HT-29 (cell line): ENCODE data around the gene UCP3. TPM values are rescaled to one million over a fixed set of nuclear protein-coding genes. Genes with fewer than 3 reads are reported as not detected.

Source experiments
- DNase-seq: peaks from one replicate; pipeline ENCODE4 v3.0.0-alpha.2; 2015; ENCODE audit warnings: low spot score
- total RNA-seq: library from RNA; depleted of rRNA; stranded (reverse); fragments of >200 nt; shearing (Covaris generic); gene quantifications from 2 replicates; pipeline ENCODE4 v1.2.3, GENCODE V29; 2014

UCP3 gene
- total RNA-seq, 1 experiment from 2014 or later: 0.64 TPM

- DNase-seq: peak; percentile 96
Observed at GRCh38 chr11:74018331-74019005, 9.6 kb upstream of the UCP3 start.

GRCh38 chr11:74017631-74018030 is 8.7 kb upstream of the UCP3 start:
- DNase-seq: no peak

GRCh38 chr11:74015919-74016684 is 7.2 kb upstream of the UCP3 start:
- no peak for DNase-seq

GRCh38 chr11:74014880-74015279 is 6.0 kb upstream of the UCP3 start:
- no peak for DNase-seq

- no peak for DNase-seq
Observed at GRCh38 chr11:74013141-74013540, 4.3 kb upstream of the UCP3 start.

- no peak for DNase-seq
Observed at GRCh38 chr11:74012074-74012809, 3.4 kb upstream of the UCP3 start.

GRCh38 chr11:74011360-74012073 is 2.6 kb upstream of the UCP3 start:
- no peak for DNase-seq

GRCh38 chr11:74010306-74011300 is 1.7 kb upstream of the UCP3 start:
- no peak for DNase-seq

- DNase-seq: no peak
Observed at GRCh38 chr11:74009675-74010305, 905 bp upstream of the UCP3 start.

GRCh38 chr11:74009230-74009547 is 304 bp upstream of the UCP3 start:
- DNase-seq: no peak

GRCh38 chr11:74007691-74008372 is 1.1 kb downstream of the UCP3 start:
- DNase-seq: no peak

GRCh38 chr11:74006743-74007304 is 2.1 kb downstream of the UCP3 start:
- DNase-seq: no peak

- no peak for DNase-seq
Observed at GRCh38 chr11:74005721-74006517, 3.0 kb downstream of the UCP3 start.

- no peak for DNase-seq
Observed at GRCh38 chr11:74004759-74005615, 3.9 kb downstream of the UCP3 start.

GRCh38 chr11:74004046-74004695 is 4.7 kb downstream of the UCP3 start:
- no peak for DNase-seq

- no peak for DNase-seq
Observed at GRCh38 chr11:74002832-74003231, 6.1 kb downstream of the UCP3 start.

GRCh38 chr11:74001822-74002286 is 7.0 kb downstream of the UCP3 start:
- no peak for DNase-seq
